WTC11 (cell line): ENCODE results near the gene PPP1R1A. TPM values are rescaled to one million over a fixed set of nuclear protein-coding genes. Genes with fewer than 3 reads are reported as not detected.

ENCODE experiments used
- ATAC-seq: fragments of 200-7000 bp; cut with Tn5 transposase; 2 replicates; pipeline ENCODE4 v1.10.0; 2021; ENCODE audit warnings: mild to moderate bottlenecking, moderate library complexity
- CTCF ChIA-PET: fragments of 300-600 bp; sonication (Branson Sonifier 250); formaldehyde crosslinking; loops from one replicate; lab custom pipeline; 2021; ENCODE audit warnings: antibody characterized with exemption; lab: Charles Lee
- POLR2A ChIA-PET: fragments of 350-600 bp; sonication (Branson Sonifier 250); formaldehyde crosslinking; loops from one replicate; lab custom pipeline; 2021; ENCODE audit warnings: antibody characterized with exemption; lab: Charles Lee
- DNase-seq: peaks from one replicate; pipeline ENCODE4 v3.0.0; 2021; ENCODE audit warnings: low spot score
- H3K27ac Mint-ChIP-seq: 2 replicates; pipeline ENCODE4 v1.8.0; 2021; ENCODE audit warnings: mixed read lengths
- H3K27me3 Mint-ChIP-seq: 2 replicates; pipeline ENCODE4 v1.8.0; 2021; ENCODE audit warnings: low read depth, mild to moderate bottlenecking, moderate library complexity, mixed read lengths
- H3K36me3 Mint-ChIP-seq: 2 replicates; pipeline ENCODE4 v1.8.0; 2021; ENCODE audit warnings: mixed read lengths
- H3K4me1 Mint-ChIP-seq: 2 replicates; pipeline ENCODE4 v1.8.0; 2022; ENCODE audit warnings: mixed read lengths
- H3K4me3 Mint-ChIP-seq: 2 replicates; pipeline ENCODE4 v1.8.0; 2021; ENCODE audit warnings: mild to moderate bottlenecking, moderate library complexity, mixed read lengths
- H3K9me3 Mint-ChIP-seq: 2 replicates; pipeline ENCODE4 v1.8.0; 2021; ENCODE audit warnings: mixed read lengths
- AR ChIP-seq: fragments of 250-450 bp; sonication (Bioruptor Pico); IDR thresholded peaks from 2 replicates; pipeline ENCODE4 v1.9.0; 2021; ENCODE audit warnings: mild to moderate bottlenecking
- ARID4B ChIP-seq: sonication (generic); formaldehyde crosslinking; IDR thresholded peaks from 2 replicates; pipeline ENCODE4 v1.8.0; 2023; ENCODE audit warnings: missing genetic modification reagents, mild to moderate bottlenecking, borderline replicate concordance
- ATF1 ChIP-seq: sonication (generic); formaldehyde crosslinking; IDR thresholded peaks from 2 replicates; pipeline ENCODE4 v1.8.1; 2023; ENCODE audit warnings: mild to moderate bottlenecking, moderate library complexity, missing genetic modification reagents
- ATF6 ChIP-seq: sonication (generic); formaldehyde crosslinking; IDR thresholded peaks from 2 replicates; pipeline ENCODE4 v1.8.1; 2023; ENCODE audit warnings: mild to moderate bottlenecking, missing genetic modification reagents
- CTCF ChIP-seq: fragments of 200-600 bp; IDR thresholded peaks from 2 replicates; pipeline ENCODE4 v1.8.0; 2022; ENCODE audit warnings: antibody characterized with exemption
- ELF4 ChIP-seq: sonication (generic); formaldehyde crosslinking; IDR thresholded peaks from 2 replicates; pipeline ENCODE4 v1.8.1; 2022; ENCODE audit warnings: low read depth, mild to moderate bottlenecking, moderate library complexity, missing genetic modification reagents
- GABPB1 ChIP-seq: sonication (generic); formaldehyde crosslinking; IDR thresholded peaks from 2 replicates; pipeline ENCODE4 v1.8.1; 2023; ENCODE audit warnings: mild to moderate bottlenecking, missing genetic modification reagents
- KAT7 ChIP-seq: sonication (generic); formaldehyde crosslinking; IDR thresholded peaks from 2 replicates; pipeline ENCODE4 v1.8.1; 2023; ENCODE audit warnings: missing genetic modification reagents, mild to moderate bottlenecking, borderline replicate concordance
- NFATC4 ChIP-seq: fragments of 250-450 bp; sonication (Bioruptor Pico); IDR thresholded peaks from 2 replicates; pipeline ENCODE4 v1.9.0; 2021; ENCODE audit warnings: mild to moderate bottlenecking
- NFE2L1 ChIP-seq: sonication (generic); formaldehyde crosslinking; IDR thresholded peaks from 2 replicates; pipeline ENCODE4 v1.8.1; 2023; ENCODE audit warnings: missing genetic modification reagents
- RELA ChIP-seq: sonication (generic); formaldehyde crosslinking; IDR thresholded peaks from 2 replicates; pipeline ENCODE4 v1.8.1; 2022; ENCODE audit warnings: missing genetic modification reagents, mild to moderate bottlenecking, borderline replicate concordance
- ZMAT4 ChIP-seq: fragments of 250-450 bp; sonication (Bioruptor Pico); IDR thresholded peaks from 2 replicates; pipeline ENCODE4 v1.9.0; 2021; ENCODE audit warnings: mild to moderate bottlenecking
- total RNA-seq: library from RNA; stranded (reverse); gene quantifications from 3 replicates; pipeline ENCODE4 v1.2.3, GENCODE V29; 2021

PPP1R1A gene
- total RNA-seq, 1 experiment from 2014 or later = 13.1 TPM

- ATAC-seq (no peak), DNase-seq (no peak)
- Mint-ChIP-seq H3K27ac (no peak within 1 kb of the TSS; the same call in 1 of the 2 replicates), H3K9me3 (peaks cover 7% of the 10 kb centered on the region; the same call in 1 of the 2 replicates), H3K4me1 (peaks cover 3% of the 10 kb centered on the region; the same call in 1 of the 2 replicates), H3K36me3 (no peaks in the 10 kb centered on the region), H3K27me3 (peaks cover 19% of the 10 kb centered on the region), H3K4me3 (no peak within 1 kb of the TSS)
- ChIA-PET CTCF (interaction anchor here (0.8 kb wide), 1 partner anchor 24 kb away, joined by 3 read pairs; no protein-coding TSS in a partner anchor), POLR2A (no interaction called here)
- TF ChIP-seq ARID4B (CRISPR knock-in tag) = no peak
- TF ChIP-seq GABPB1 (CRISPR knock-in tag) = no peak
- no peak for TF ChIP-seq ELF4 (CRISPR knock-in tag)
- TF ChIP-seq KAT7 (CRISPR knock-in tag) = no peak
- no peak for TF ChIP-seq ATF1 (CRISPR knock-in tag)
- TF ChIP-seq NFE2L1 = no peak
- no peak for TF ChIP-seq ZMAT4
These were observed 46.3 kb upstream of the PPP1R1A start, which contains the start of gene LACRT for GRCh38 chr12:54634795-54635194. TSS of gene LACRT (minus strand) at chr12:54634895. CDS start at chr12:54634841, 54 bp downstream.

GRCh38 chr12:54631988-54632728 lies 43.7 kb upstream of the PPP1R1A start:
- Mint-ChIP-seq H3K4me3 (no peak overlapping the region), H3K4me1 (peaks cover 3% of the 10 kb centered on the region; the same call in 1 of the 2 replicates), H3K9me3 (peaks cover 20% of the 10 kb centered on the region), H3K36me3 (peaks cover 14% of the 10 kb centered on the region), H3K27ac (no peak overlapping the region), H3K27me3 (peaks cover 30% of the 10 kb centered on the region)
- ChIA-PET CTCF (interaction anchor here (0.7 to 2.3 kb wide), 5 partner anchors 9 to 60 kb away, joined by 6 to 14 read pairs (median 8); no protein-coding TSS in a partner anchor), POLR2A (no interaction called here)
- peak; percentile 33 for DNase-seq
- peak; percentile 96 for ATAC-seq
- TF ChIP-seq AR (CRISPR knock-in tag) = no peak
- 0 out of 2 replicates have a peak, but pooled peaks have one; percentile 9 for TF ChIP-seq CTCF
- TF ChIP-seq RELA = no peak
- no peak for TF ChIP-seq NFATC4 (CRISPR knock-in tag)
- no peak for TF ChIP-seq ATF6 (CRISPR knock-in tag)
